Measurements from ENCODE around the gene B4GALNT3. TPM values are rescaled to one million over a fixed set of nuclear protein-coding genes. Genes with fewer than 3 reads are reported as not detected.

B4GALNT3 gene
- total and polyA plus RNA-seq, 2 experiments from 2014 or later, result 2.8 to 15.8 TPM

- no peak for TF ChIP-seq EZH2 (IDR thresholded peaks at IDR 0.05; ENCODE audit: low read depth, unreplicated experiment)
Observed at GRCh38 chr12:561391-561705, 101.6 kb downstream of the B4GALNT3 start (continued).

GRCh38 chr12:561908-562593, 102.3 kb downstream of the B4GALNT3 start:
- H3K4me3 ChIP-seq, result no peak overlapping the region
- H3K27ac ChIP-seq (ENCODE audit: low read depth), result no peak overlapping the region
- H3K79me2 ChIP-seq (replicated peaks; ENCODE audit: insufficient read depth), result no peaks in the 10 kb centered on the region
- no peaks in the 10 kb centered on the region for H3F3A ChIP-seq (replicated peaks; ENCODE audit: low read depth)
- TF ChIP-seq, protein P1, sequence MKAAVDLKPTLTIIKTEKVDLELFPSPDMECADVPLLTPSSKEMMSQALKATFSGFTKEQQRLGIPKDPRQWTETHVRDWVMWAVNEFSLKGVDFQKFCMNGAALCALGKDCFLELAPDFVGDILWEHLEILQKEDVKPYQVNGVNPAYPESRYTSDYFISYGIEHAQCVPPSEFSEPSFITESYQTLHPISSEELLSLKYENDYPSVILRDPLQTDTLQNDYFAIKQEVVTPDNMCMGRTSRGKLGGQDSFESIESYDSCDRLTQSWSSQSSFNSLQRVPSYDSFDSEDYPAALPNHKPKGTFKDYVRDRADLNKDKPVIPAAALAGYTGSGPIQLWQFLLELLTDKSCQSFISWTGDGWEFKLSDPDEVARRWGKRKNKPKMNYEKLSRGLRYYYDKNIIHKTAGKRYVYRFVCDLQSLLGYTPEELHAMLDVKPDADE (IDR thresholded peaks at IDR 0.05), result no peak
- TF ChIP-seq ZNF331 (CRISPR knock-in tag; IDR thresholded peaks at IDR 0.05; ENCODE audit: low read depth) (no peak), CREB1 (CRISPR knock-in tag; IDR thresholded peaks at IDR 0.05; ENCODE audit: low read depth) (no peak), EZH2phosphoT487 (IDR thresholded peaks at IDR 0.05; ENCODE audit: unreplicated experiment) (no peak), NANOG (IDR thresholded peaks at IDR 0.05; ENCODE audit: borderline replicate concordance) (no peak), EZH2 (IDR thresholded peaks at IDR 0.05; ENCODE audit: low read depth, unreplicated experiment) (no peak), REST (IDR thresholded peaks at IDR 0.05; ENCODE audit: unreplicated experiment) (no peak), STAT1 (IDR thresholded peaks at IDR 0.05; ENCODE audit: unreplicated experiment) (no peak), ZNF462 (CRISPR knock-in tag; IDR thresholded peaks at IDR 0.05) (no peak), CTCF (conservative IDR thresholded peaks at IDR 0.05; ENCODE audit: low read depth in 2 of 2) (no peak), ZNF114 (CRISPR knock-in tag; IDR thresholded peaks at IDR 0.05) (no peak), POLR2AphosphoS5 (IDR thresholded peaks at IDR 0.05; ENCODE audit: low read depth) (no peak), JUNB (IDR thresholded peaks at IDR 0.05; ENCODE audit: unreplicated experiment) (no peak)
- Mint-ChIP-seq H3K36me3 (ENCODE audit: low read depth) (no peaks in the 10 kb centered on the region; the same call in 2 of the 3 replicates), H3K27me3 (ENCODE audit: insufficient read depth, low read depth, poor library complexity) (peaks cover 25% of the 10 kb centered on the region), H3K4me1 (no peaks in the 10 kb centered on the region; the same call in 2 of the 3 replicates), H3K27ac (no peak overlapping the region), H3K4me3 (no peak overlapping the region), H3K9me3 (no peaks in the 10 kb centered on the region; the same call in 2 of the 3 replicates)
- no peaks in the 10 kb centered on the region for H3K9me2 ChIP-seq (ENCODE audit: insufficient read depth)
- ATAC-seq, result no peak
- no peaks in the 10 kb centered on the region for H3K27me3 ChIP-seq (ENCODE audit: insufficient read depth)
- H3K4me1 ChIP-seq (ENCODE audit: insufficient read depth), result no peaks in the 10 kb centered on the region
- DNase-seq (ENCODE audit: low spot score), result no peak
- H4K20me1 ChIP-seq (replicated peaks; ENCODE audit: insufficient read depth), result no peaks in the 10 kb centered on the region
- no peak overlapping the region for H2AFZ ChIP-seq
- H3K4me2 ChIP-seq, result no peak overlapping the region
- H3K36me3 ChIP-seq (ENCODE audit: insufficient read depth), result no peaks in the 10 kb centered on the region
